HG03039 (cell line): ENCODE data around the gene LAMTOR1.

Experiments used
- ATAC-seq: cut with Tn5 transposase; IDR thresholded peaks from one replicate; pipeline ENCODE4 v1.9.1; 2021; ENCODE audit warnings: mild to moderate bottlenecking, moderate library complexity; ENCODE audit not compliant: unreplicated experiment

The LAMTOR1 gene

GRCh38 chr11:72120930-72121329 is 17.8 kb upstream of the LAMTOR1 start:
- ATAC-seq = no peak

DNA sequence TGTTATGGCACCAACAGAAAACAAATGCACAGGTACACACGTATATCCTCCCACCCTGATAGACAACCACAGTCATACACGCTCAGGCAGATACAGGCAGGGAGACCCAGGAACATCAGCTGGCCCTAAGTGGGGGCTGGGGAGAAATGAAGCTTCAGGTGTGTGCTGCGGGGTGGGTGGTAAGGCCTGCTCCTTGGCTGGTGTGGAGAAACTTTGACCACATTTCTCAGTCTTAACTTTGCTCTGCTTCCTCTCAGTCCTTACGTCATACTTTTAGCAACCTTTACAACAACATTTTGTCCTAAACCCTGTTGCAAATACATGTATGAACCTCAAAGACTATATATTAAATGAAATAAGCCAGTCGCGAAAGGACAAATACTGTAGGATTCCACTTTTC is 16.1 kb upstream of the LAMTOR1 start:
- ATAC-seq = no peak

DNA sequence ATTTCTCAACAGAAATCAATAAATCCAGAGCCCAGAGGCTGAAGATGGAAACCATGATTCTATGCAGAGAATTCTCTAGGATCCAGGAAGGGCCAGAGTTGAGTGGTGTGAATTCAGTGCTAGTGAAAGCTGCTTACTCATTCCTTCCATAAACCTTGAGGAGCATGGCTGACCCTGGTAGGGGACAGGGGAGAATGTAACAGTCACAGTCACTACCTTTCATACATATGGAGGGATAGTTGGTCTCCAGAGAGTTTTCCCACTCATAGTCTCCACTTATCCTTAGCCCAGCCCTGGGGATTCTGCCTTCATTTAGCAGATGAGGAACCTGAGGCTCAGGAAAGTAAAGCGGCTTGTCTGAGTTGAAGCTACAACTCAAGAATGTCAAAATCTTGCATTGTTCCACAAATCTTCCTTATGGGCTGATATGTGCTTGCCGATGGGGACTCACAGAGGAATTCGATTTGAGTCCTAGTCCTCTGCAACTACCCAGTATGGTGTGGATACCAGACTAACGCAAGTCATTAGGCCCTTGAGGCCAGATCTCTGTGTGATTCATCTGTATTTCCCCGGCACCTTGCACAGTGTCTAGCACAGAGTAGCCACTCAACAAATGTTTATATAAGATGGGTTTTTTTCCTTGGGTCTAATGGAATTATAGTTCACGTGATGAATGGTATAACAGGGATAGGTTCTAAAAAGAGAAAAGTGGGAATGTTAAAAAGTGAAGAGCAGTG is 13.1 kb upstream of the LAMTOR1 start:
- no peak for ATAC-seq

DNA sequence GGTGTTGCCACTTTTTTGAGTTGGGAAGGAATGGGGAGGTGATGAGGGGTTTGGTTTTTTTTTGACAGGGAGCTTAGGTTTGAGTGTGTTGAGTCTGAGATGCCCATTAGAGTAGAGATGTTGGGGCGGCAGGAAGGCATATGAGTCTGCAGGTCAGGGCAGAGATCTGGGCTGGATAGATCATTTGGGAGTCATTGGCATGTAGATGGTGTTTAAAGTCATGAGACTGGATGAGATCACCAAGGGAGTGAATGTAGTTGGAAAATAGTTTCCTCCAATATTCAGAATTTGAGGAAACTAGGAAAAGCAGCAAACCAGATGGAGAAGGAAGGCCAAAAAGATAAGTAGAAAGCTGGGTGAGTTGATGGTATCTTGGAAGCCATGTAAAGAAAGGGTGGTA is 11.5 kb upstream of the LAMTOR1 start:
- no peak for ATAC-seq

GRCh38 chr11:72112978-72113808 is 10.1 kb upstream of the LAMTOR1 start:
- ATAC-seq = no peak

- peak; percentile 81 for ATAC-seq
Observed at GRCh38 chr11:72112143-72112977, 9.3 kb upstream of the LAMTOR1 start, which contains the start of gene ANAPC15. TSS of gene ANAPC15 (minus strand) at chr11:72112695. CDS start at chr11:72111276, 1,419 bp downstream.

GRCh38 chr11:72111300-72112142 is 8.4 kb upstream of the LAMTOR1 start:
- ATAC-seq = no peak

DNA sequence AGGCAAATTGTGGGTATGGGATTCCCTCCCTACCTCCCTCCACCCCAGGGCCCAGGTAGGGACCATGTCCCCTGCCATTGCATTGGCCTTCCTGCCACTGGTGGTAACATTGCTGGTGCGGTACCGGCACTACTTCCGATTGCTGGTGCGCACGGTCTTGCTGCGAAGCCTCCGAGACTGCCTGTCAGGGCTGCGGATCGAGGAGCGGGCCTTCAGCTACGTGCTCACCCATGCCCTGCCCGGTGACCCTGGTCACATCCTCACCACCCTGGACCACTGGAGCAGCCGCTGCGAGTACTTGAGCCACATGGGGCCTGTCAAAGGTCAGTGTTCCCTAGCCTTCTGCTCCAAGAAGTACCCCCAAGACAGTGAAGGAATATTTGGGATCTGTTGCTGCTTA is 2.8 kb upstream of the LAMTOR1 start, which contains the start of gene TOMT:
TOMT (plus strand) TSS at position 37 of the 400 bp plus-strand sequence; CDS start at position 65, 28 bp downstream.
- no peak for ATAC-seq

GRCh38 chr11:72103754-72104167 is 664 bp upstream of the LAMTOR1 start:
- ATAC-seq = no peak

DNA sequence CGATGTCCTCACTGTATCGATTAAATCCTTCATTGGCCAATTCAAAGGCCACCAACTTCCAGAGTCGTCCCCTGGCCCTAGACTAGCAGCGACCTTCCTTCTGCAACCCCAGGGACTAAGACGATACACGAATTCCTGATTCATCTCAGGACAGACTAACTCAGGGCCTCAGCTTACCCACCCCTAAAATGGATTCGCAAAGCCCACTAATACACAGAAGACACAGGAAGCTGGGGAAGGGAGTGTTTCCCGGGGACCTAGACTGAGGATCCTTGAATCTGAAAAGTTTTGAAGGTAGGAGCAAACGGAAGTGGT is 509 bp downstream of the LAMTOR1 start:
- ATAC-seq = peak; percentile 8

DNA sequence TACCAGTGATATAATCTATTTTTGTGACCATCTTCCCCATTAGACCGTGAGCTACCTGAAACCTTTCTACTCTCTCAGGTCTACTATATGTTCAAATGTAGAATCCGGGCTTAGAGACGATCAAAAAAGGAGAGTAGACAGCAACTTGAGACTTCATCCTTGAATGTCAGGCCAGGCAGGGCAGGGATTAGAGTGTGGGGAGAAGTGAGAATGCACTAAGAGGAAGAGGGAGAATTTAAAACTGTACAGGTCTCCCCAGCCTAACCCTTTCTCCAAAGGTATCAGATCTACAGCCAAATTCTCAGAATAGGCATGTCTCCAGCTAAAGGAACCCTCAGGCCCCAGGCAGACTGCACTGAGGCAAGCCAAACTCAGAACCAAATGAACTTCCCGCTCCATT is 935 bp downstream of the LAMTOR1 start:
- no peak for ATAC-seq

GRCh38 chr11:72100462-72100861 is 2.6 kb downstream of the LAMTOR1 start:
- no peak for ATAC-seq

GRCh38 chr11:72100009-72100408 is 3.1 kb downstream of the LAMTOR1 start:
- ATAC-seq = no peak

DNA sequence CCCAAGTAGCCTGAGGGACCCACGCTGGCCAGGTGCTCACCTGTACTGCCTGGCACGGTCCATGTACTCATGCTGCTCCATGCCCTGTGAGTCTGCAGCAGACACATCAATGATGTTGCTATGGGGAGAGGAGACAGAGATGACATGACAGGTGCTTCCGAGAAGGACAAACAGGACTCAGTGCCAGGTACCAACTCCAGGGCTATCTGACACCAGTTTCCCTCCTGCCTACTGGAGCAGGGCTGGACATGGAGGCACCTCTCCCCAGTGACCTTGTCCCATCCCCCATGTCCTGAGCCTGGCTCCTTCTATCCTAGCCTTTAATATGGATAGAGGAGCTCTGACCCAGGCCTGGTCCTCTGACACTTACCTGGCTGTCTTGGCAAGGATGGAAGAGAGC is 4.4 kb downstream of the LAMTOR1 start:
- no peak for ATAC-seq

DNA sequence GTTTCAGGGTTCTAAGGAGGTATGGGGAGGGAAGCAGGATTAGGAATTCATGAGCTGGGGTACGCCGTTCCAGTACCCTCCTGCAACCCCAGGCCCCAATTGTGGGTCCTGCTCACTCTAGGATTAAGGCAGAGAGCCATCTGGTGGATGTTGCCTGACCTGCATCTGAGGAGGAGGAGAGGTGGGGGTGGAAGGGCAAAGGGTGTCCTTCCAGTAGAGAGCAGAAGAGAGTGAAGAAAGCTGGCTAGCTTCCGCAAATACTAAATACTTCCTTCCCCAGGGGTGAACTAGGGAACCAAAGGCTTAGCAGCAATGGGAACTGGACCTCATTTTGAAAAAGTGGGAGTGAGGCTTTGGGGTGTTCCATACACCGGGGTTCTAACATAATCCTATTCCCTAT is 11.8 kb downstream of the LAMTOR1 start:
- peak; percentile 58 for ATAC-seq

DNA sequence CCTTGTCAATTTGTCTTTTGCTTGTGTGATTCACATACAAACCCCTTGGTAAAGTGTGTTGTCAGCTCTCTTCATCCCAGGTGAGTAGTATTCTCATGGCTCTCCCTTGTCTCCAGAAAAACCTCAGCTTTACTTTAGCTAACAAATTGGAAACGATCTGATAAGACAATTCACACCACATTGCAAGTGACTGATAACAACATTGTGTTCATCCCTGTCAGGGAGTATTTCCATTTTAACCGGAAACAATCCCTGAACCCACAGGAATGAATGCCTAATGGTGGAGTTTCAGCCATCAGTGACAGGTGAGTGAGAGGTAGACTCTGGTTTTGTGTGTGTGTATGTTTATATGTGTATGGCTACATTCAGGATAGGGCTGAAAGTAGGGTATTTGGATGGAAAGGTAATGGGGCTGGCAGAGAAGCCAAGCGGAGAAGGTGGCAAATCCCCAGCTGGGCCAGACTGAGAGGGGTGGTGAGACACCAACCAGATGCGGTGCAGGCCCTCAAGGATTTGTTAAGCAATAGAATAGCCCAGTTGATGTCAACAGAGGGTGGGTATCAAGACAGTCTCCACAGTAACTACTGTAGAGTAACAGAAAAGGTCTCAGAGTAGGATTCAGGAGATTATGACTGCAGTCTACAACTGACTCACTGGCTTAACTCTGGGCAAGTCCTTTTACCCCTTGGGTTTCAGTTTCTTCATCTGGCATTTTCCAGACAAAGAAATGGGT is 14.9 kb downstream of the LAMTOR1 start:
- ATAC-seq = no peak

- ATAC-seq = no peak
Observed at GRCh38 chr11:72085621-72086351, 17.3 kb downstream of the LAMTOR1 start.

DNA sequence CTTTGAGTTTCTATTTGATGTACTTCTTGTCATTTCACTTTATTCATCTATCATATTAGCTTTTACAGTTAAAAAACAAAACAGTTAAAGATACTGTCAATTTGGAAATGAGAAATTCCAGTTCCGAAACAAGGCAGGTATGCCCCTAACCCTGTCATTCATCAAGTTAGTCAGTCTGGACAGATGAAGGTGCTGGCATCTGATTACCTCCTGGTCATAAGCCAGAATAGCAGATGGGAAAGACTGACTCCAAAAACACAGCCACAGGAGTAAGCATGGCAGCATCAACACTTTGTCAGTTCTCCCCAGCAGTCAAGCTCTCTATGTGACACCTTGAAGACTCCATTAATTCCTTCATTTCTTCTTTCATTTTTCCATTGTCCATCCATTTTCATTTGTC is 18.1 kb downstream of the LAMTOR1 start:
- no peak for ATAC-seq

DNA sequence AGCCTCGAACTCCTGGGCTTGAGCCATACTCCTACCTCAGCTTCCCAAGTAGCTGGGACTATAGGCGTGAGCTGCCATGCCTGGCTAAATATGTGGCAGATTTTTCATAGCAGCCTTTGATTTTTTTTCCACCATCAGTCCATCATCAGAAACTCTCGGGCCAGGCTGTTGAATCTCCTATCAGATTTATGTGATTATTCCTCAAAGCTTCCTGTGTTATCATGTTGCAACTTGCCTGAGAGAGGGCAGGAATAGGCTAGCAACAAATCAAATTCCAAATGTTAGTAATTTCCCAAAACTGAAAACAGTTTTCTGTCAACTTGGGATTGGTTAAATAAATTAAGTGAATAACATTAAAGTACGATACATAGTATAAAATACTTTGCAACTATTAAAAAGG is 19.0 kb downstream of the LAMTOR1 start:
- ATAC-seq = no peak
